NT2/D1 (cell line): ENCODE measurements around the gene HMGCLL1.

Source experiments
- SUZ12 ChIP-seq: IDR thresholded peaks from 2 replicates; pipeline ENCODE4 v1.6.1; 2011; ENCODE audit not compliant: insufficient read length, insufficient read depth; ENCODE audit errors: extremely low read depth
- YY1 ChIP-seq: IDR thresholded peaks from 2 replicates; pipeline ENCODE4 v1.6.1; 2011; ENCODE audit not compliant: insufficient read length, insufficient read depth

DNA sequence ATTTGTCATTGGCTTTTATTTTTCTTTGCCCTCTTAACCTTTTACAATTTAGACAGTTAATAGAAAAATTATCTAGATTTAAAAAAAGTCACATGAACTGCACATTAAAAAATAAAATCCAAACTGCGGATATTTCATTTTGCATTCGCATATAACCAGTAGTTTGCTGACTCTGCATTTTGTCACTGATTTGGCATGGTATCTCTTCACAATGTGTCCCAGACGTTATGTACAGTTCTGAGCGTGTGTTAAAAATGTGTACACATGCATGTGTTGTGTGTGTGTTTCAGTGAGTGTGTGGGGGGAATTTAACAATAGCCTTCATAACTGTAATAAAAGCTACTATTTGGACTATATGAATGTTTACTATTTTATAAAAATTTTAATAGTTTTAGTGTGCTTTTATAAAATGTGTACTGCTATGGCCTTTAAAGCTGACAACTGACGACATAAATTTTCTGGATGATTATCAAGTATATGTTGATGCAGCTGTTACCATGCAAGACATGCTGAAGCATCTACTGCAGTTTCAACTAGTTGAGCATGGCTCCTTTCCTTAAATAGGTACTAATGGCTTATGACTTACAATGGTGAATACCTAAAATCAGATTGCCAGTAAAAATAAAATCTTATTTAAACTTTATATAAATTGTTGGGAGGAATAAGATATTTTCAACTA, 67.7 kb downstream of the HMGCLL1 start:
- TF ChIP-seq YY1 (no peak), SUZ12 (no peak)
